Measurements from ENCODE around the gene MAP4K3.

Gene MAP4K3

DNA sequence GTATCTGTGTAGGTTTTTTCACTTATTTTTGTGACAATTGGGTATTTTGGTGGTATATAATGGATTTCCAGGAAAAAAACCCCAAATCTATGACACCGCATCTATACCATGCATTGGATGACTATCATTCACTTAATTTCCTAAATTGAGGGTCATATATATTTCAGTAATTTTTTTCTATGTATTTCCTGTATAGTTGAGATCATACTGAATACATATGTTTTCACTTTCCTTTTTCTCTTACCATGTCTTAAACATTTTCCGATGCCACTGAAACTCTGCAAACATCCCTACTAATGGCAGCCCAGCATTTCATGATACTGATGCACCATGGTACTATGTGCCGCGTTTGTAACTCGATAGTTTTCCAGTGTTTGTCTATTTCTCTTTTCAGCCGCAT is 233.7 kb downstream of the MAP4K3 start:
- TF ChIP-seq ZNF70 (CRISPR knock-in tag; IDR thresholded peaks at IDR 0.05) (no peak), ZC3H10 (CRISPR knock-in tag; IDR thresholded peaks at IDR 0.05) (no peak), ZFP3 (CRISPR knock-in tag; IDR thresholded peaks at IDR 0.05) (no peak), CSDC2 (CRISPR knock-in tag; IDR thresholded peaks at IDR 0.05) (no peak), OSR1 (CRISPR knock-in tag; IDR thresholded peaks at IDR 0.05) (no peak), BACH2 (CRISPR knock-in tag; IDR thresholded peaks at IDR 0.05; ENCODE audit: borderline replicate concordance) (no peak), SNAI2 (CRISPR knock-in tag; IDR thresholded peaks at IDR 0.05) (no peak), PPARA (CRISPR knock-in tag; IDR thresholded peaks at IDR 0.05; ENCODE audit: borderline replicate concordance) (no peak), GLIS3 (CRISPR knock-in tag; IDR thresholded peaks at IDR 0.05) (no peak), ARNTL (CRISPR knock-in tag; IDR thresholded peaks at IDR 0.05; ENCODE audit: borderline replicate concordance, low read depth) (no peak), ZNF8 (CRISPR knock-in tag; IDR thresholded peaks at IDR 0.05) (no peak), ZFP30 (CRISPR knock-in tag; IDR thresholded peaks at IDR 0.05) (no peak), TOX (CRISPR knock-in tag; IDR thresholded peaks at IDR 0.05; ENCODE audit: borderline replicate concordance) (no peak), TCF4 (CRISPR knock-in tag; IDR thresholded peaks at IDR 0.05; ENCODE audit: borderline replicate concordance) (no peak)
- TF ChIP-seq, protein P1, sequence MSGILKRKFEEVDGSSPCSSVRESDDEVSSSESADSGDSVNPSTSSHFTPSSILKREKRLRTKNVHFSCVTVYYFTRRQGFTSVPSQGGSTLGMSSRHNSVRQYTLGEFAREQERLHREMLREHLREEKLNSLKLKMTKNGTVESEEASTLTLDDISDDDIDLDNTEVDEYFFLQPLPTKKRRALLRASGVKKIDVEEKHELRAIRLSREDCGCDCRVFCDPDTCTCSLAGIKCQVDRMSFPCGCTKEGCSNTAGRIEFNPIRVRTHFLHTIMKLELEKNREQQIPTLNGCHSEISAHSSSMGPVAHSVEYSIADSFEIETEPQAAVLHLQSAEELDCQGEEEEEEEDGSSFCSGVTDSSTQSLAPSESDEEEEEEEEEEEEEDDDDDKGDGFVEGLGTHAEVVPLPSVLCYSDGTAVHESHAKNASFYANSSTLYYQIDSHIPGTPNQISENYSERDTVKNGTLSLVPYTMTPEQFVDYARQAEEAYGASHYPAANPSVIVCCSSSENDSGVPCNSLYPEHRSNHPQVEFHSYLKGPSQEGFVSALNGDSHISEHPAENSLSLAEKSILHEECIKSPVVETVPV (CRISPR knock-in tag; IDR thresholded peaks at IDR 0.05), result no peak
- TF ChIP-seq, protein P2, sequence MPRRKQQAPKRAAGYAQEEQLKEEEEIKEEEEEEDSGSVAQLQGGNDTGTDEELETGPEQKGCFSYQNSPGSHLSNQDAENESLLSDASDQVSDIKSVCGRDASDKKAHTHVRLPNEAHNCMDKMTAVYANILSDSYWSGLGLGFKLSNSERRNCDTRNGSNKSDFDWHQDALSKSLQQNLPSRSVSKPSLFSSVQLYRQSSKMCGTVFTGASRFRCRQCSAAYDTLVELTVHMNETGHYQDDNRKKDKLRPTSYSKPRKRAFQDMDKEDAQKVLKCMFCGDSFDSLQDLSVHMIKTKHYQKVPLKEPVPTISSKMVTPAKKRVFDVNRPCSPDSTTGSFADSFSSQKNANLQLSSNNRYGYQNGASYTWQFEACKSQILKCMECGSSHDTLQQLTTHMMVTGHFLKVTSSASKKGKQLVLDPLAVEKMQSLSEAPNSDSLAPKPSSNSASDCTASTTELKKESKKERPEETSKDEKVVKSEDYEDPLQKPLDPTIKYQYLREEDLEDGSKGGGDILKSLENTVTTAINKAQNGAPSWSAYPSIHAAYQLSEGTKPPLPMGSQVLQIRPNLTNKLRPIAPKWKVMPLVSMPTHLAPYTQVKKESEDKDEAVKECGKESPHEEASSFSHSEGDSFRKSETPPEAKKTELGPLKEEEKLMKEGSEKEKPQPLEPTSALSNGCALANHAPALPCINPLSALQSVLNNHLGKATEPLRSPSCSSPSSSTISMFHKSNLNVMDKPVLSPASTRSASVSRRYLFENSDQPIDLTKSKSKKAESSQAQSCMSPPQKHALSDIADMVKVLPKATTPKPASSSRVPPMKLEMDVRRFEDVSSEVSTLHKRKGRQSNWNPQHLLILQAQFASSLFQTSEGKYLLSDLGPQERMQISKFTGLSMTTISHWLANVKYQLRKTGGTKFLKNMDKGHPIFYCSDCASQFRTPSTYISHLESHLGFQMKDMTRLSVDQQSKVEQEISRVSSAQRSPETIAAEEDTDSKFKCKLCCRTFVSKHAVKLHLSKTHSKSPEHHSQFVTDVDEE (CRISPR knock-in tag; IDR thresholded peaks at IDR 0.05), result no peak
- TF ChIP-seq, protein P3, sequence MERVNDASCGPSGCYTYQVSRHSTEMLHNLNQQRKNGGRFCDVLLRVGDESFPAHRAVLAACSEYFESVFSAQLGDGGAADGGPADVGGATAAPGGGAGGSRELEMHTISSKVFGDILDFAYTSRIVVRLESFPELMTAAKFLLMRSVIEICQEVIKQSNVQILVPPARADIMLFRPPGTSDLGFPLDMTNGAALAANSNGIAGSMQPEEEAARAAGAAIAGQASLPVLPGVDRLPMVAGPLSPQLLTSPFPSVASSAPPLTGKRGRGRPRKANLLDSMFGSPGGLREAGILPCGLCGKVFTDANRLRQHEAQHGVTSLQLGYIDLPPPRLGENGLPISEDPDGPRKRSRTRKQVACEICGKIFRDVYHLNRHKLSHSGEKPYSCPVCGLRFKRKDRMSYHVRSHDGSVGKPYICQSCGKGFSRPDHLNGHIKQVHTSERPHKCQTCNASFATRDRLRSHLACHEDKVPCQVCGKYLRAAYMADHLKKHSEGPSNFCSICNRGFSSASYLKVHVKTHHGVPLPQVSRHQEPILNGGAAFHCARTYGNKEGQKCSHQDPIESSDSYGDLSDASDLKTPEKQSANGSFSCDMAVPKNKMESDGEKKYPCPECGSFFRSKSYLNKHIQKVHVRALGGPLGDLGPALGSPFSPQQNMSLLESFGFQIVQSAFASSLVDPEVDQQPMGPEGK (CRISPR knock-in tag; IDR thresholded peaks at IDR 0.05; ENCODE audit: borderline replicate concordance), result no peak
- no peak for ATAC-seq

DNA sequence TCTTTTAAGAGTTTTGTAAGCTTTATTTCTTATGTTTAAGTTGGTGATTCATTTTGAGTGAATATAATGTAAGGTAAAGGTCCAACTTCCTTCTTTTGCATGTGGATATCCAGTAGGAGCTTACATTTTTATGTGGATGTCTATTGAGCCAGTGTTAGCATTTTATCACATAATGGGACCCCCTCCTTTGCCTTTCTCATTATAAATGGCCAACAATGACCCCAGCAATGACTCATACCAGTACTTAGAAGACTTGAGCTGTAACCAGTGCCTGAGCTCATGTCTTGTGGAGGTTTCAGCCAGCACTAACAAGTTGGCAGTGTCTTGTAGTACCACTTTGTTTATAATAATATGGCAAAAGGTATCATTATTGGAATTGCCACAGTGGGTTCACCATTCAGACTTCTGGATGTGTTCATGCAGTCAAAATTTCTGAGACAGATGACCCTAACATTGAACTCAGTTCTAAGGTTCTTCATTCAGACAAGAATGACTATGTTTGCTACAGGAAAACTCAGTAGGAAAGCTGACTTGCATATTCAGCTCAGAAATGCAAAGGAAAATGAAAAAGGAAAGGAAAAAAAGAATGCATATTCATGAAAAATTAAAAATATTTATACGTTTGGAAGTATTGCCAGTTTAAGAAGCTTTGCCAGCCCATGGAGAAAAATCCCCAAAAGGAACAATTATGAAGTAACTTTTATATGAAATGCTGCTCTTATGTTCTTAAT is 234.3 kb downstream of the MAP4K3 start:
- TF ChIP-seq BACH2 (CRISPR knock-in tag; IDR thresholded peaks at IDR 0.05; ENCODE audit: borderline replicate concordance), result no peak
- TF ChIP-seq, protein P4, sequence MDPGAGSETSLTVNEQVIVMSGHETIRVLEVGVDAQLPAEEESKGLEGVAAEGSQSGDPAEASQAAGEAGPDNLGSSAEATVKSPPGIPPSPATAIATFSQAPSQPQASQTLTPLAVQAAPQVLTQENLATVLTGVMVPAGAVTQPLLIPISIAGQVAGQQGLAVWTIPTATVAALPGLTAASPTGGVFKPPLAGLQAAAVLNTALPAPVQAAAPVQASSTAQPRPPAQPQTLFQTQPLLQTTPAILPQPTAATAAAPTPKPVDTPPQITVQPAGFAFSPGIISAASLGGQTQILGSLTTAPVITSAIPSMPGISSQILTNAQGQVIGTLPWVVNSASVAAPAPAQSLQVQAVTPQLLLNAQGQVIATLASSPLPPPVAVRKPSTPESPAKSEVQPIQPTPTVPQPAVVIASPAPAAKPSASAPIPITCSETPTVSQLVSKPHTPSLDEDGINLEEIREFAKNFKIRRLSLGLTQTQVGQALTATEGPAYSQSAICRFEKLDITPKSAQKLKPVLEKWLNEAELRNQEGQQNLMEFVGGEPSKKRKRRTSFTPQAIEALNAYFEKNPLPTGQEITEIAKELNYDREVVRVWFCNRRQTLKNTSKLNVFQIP (CRISPR knock-in tag; IDR thresholded peaks at IDR 0.05; ENCODE audit: borderline replicate concordance, low read depth), result no peak
- TF ChIP-seq ZFP3 (CRISPR knock-in tag; IDR thresholded peaks at IDR 0.05), result no peak
- TF ChIP-seq PPARA (CRISPR knock-in tag; IDR thresholded peaks at IDR 0.05; ENCODE audit: borderline replicate concordance), result no peak
- no peak for TF ChIP-seq ZC3H10 (CRISPR knock-in tag; IDR thresholded peaks at IDR 0.05)
- no peak for TF ChIP-seq SNAI2 (CRISPR knock-in tag; IDR thresholded peaks at IDR 0.05)
- no peak for TF ChIP-seq ZNF565 (CRISPR knock-in tag; conservative IDR thresholded peaks at IDR 0.05; ENCODE audit: low read depth)
- TF ChIP-seq ISL1 (CRISPR knock-in tag; IDR thresholded peaks at IDR 0.05), result no peak
- no peak for TF ChIP-seq CSDC2 (CRISPR knock-in tag; IDR thresholded peaks at IDR 0.05)
- TF ChIP-seq, protein P3 (CRISPR knock-in tag; IDR thresholded peaks at IDR 0.05; ENCODE audit: borderline replicate concordance), result no peak
- TF ChIP-seq, protein P1 (CRISPR knock-in tag; IDR thresholded peaks at IDR 0.05), result no peak
- TF ChIP-seq OSR1 (CRISPR knock-in tag; IDR thresholded peaks at IDR 0.05), result no peak
- TF ChIP-seq ZNF70 (CRISPR knock-in tag; IDR thresholded peaks at IDR 0.05), result no peak
- no peak for ATAC-seq
